CD4-positive, alpha-beta T cell treated with Interleukin-4 for 1 hour (primary cell): ENCODE data around the gene GUK1.

ENCODE experiments used
- DNase-seq, 2 donors: peaks; one replicate each; pipeline ENCODE4 v3.0.0-alpha.2; 2020 to 2022

Gene GUK1

DNA sequence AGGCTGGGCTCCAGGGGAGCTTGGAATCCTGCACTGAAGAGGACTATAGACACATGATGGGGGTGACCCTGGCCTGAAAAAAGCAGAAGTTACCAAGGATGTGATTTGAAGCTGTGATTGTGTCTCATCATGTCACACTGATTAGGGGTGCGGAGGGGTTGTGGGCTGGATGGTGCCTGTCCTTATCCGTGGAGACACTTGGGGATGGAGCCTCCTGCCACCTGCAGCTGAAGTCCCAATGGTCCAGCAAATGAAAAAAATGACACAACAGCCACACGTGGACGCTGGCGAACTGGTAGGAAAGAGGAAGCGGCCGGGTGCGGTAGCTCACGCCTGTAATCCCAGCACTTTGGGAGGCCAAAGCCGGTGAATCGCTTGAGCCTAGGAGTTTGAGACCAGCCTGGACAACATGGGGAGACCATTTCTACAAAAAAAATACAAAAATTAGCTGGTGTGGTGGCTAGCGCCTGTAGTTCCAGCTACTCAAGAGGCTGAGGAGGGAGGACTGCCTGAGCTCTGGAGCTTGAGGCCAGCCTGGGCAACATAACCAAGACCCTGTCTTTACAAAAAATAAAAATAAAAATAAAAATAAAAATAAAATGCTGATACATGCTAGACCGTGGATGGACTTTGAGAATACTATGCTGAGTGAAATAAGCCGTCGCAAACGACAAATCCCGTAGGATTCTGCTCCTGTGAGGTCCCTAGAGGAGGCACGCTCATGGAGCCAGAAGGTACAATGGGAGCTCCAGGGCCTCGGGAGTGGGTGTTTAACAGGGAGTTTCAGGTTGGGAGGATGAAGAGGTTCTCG lies 24.7 kb downstream of the GUK1 start:
- DNase-seq = no peak

DNA sequence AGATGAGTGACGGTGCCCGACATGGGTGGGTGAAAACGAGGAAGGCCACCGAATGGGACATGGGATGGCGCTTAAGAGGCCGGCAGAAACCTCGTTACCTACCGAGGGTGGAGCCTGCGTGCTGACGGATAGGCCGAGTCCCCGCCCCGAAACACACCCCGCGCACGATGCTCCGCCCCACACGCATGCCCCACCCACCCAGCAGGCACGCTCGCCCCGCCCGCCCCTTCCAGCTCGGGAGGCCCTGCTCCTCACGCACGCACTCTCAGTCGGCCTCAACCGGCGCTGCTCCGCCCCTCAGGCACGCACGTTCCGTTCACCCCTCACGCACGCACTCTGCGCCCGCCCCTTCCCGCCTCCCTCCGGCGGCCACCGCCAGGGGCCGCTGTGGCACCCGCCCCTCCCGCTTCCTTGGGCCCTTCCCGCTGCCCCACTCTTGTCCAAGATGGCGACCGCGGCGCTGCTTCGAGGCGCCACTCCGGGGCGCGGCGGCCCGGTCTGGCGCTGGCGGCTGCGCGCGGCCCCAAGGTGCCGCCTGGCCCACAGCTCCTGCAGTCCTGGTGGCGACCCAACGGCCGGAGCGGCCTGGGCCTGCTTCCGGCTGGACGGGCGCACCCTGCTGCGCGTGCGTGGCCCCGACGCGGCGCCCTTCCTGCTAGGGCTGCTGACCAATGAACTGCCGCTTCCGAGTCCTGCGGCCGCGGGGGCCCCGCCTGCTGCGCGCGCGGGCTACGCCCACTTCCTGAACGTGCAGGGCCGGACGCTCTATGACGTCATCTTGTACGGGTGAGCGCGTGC lies 25.5 kb downstream of the GUK1 start, which contains the start of gene IBA57:
TSS of gene IBA57 (plus strand) at position 433 of the 798 bp plus-strand sequence. CDS start at position 446, 13 bp downstream.
- DNase-seq = peak; percentile 100

DNA sequence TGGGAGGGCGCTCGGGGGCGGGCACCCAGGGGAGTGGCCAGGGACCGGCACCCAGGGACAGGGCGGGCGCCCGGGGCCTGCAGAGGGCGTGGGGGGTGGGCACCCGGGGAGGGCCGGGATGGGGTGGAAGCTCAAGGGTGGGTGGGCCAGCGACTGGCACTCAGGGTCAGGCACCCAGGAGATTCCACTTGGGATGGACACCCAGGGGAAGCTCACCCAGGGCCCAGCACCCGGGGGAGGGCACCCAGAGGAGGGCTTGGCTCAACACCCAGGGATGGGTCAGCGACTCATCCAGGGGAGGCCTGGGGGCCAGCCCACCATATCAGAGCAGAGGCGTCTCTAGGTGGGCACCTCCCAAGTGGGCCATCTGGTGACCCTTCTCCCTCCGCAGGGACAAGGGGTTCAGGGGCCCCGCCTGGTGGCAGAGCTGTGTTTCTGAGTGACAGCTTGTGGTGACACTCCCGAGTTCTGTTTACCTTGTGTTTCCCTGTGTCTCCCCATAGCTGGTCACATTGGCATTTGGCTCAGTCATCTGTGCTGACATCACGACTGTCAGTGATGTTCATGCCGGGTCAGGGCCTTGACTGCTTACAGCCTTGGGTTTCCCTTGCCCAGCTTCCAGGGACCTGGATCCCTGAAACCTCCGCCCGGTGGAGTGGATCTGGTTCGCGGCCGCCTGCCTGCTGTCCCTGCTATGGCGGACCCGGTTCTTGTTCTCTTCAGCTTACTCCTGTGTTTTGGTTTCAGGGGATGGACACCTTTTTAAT lies 26.3 kb downstream of the GUK1 start:
- DNase-seq = peak; percentile 80 to 84

DNA sequence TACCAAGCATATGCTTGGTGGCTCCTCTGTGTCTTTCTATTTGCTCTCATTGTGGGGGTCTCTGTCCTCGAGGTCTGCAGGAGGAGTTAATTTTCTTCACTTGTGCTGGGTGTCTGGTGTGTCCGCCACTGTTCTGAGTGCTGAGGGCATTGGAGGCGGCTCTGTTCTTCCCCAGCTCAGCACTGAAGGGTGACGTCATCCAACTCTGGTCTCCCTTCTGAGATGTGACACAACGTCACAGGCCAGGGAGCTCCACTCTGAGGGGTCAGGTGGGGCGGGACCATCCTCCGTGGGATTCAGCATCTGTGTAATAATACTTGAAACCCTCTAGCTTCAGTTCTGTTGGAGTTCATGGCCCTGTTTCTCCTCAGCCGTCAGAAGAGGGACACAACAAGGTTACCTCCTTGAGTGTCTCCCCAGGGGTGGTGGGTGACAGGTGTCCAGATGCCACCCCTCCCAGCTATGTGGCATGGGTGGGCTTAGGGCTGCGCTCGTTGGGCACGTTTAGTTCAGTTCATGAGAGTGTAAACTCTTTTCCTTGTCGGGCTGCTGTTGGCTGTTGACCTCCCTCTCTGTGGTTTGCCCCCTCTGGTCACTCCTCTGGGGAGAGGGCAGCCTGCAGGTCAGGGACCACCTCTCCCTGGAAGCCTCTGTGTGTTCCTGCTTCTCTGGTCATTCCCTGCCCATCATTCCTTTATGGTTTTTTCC lies 28.6 kb downstream of the GUK1 start:
- no peak for DNase-seq

DNA sequence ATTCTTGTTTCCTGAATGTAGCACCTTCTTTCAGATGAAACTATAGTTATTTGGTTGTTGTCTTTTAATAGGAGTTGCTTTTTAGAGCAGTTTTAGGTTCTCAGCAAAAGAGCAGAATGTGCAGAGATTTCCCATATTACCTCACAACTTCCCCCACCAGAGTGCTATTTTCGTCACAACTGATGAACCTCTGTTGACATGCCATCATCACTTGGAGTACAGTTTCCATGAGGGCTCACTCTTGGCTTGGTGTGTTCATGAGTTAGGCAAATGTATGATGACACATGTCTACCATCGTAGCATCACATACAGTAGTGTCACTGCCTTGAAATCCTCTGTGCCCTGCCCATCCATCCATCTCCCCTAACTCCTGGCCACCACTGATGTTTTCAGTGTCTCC lies 29.3 kb downstream of the GUK1 start:
- DNase-seq = no peak

DNA sequence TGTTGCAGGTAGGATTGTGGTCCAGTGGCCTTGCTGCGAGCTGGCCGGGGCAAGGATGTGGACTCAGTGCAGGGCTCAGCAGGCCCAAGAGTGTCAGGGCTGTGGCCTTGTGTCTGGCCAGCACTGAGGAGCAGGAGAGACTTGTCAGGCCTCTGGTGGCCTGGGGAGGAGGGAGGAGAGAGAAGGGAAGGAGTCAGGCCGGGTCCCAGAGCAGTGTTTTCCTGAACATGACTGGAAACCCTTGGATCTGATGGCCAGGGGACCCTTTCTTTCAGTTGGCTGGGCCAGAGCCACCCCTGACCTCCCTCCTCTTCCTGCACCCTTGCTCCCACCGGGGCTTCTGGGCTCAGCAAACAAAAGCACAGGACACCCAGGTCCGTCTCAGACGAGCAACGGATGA lies 30.6 kb downstream of the GUK1 start:
- no peak for DNase-seq

DNA sequence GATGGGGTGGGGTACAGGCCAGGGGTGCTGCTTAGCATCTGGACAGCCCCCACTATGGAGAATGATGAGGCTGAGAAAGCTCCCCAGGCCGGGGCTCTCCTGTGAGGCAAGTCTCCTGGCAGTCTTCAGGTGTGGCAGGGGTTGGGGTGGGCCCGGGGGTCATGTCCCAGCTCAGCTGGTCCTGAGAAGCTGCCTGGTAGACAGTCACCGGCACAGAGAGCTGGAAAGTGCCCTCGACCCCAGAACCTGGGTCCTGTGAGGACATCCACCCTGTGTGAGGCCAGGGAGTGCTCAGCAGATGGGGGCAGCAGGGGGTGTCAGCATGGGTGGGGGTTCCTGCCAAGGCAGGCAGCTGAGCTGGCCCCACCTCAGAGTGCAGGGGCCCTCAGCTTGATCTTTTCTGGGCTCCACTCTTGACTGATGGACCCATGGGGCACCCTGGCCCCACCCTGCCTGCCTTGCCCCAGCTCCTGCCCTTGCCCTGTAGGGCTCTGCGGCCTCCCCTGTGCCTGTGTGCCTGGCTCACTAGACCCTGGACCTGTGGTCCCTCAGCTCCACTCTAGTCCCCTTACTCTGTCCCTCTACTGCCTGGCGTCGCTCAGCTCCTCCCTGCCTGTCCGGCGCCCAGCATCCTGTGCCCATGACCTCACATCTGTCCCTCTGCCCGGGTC lies 31.3 kb downstream of the GUK1 start:
- no peak for DNase-seq

DNA sequence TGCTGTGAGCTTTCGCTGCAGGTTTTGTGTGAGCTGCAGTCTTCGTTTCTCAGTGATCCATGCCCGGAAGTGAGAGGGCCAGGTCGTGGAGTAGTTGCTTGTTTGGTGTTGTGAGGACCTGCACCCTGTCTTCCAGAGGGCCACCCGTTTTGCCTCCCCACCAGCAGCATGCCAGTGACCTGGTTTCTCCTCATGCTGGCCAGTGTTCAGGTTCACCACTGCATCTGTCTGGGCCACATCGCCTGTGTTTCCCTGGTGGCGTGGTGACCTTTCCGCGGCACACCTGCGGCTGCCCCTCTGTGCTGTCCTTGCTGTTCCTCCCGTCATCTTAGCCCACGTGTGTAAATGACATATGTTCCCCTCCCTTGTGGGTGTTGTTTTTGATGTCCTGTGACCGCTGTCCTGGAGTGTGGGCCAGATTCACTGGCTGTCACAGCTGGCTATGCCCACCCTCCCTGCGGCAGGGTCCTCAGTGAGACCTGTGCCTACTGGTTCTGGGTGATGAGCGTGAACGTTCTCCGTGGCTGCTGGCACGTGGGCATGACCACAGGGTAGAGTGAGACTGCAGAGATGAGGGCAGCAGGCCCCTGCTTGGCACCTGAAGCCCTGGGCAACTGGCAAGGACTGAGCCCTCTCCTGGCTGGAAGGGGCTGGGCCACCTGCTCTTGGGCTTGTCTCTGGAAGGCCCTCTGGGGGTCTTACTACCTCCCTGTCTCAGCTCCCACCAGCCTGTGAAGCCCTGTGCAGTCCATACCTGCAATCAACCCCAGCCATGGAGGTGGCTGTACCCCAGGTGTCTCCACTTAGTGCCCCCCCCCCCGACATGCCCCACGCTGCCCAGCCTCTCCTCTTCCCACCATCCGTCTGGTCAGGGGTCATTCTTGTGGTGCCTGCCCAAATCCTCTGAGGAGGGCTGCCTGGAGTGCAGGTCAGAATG lies 32.8 kb downstream of the GUK1 start:
- no peak for DNase-seq

DNA sequence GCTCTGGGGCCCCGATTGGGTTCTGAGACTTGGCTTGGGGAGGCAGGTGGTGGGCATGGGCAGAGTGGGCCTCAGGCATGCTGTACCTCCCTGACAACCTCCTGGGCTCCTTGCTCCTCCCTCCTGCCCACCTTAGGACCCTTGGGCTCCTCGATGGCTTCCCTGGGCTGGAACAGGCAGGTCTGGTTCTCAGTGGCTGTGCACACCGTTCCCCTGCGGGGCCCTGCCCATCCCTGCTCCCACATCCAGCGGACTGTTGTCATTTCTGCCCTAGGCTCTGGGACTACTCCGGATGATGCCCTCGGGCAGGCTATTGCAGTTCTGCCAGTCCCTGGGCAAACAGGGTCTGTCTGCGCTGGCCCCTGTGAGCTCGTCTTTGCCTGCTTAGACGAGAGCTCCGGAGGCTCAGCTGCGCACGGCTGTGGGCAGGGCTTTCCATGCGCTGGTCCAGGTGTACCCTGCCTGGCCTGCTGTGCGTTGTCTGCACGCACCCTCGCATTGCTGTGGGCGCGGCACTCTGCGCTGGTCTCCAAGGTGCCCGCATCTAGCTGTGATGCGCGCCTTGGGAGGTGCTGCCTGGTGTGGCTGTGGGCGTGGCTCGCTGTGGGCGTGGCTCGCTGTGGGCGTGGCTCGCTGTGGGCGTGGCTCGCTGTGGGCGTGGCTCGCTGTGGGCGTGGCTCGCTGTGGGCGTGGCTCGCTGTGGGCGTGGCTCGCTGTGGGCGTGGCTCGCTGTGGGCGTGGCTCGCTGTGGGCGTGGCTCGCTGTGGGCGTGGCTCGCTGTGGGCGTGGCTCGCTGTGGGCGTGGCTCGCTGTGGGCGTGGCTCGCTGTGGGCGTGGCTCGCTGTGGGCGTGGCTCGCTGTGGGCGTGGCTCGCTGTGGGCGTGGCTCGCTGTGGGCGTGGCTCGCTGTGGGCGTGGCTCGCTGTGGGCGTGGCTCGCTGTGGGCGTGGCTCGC lies 33.7 kb downstream of the GUK1 start:
- peak in 1 of 2 donors; percentile 48 for DNase-seq

DNA sequence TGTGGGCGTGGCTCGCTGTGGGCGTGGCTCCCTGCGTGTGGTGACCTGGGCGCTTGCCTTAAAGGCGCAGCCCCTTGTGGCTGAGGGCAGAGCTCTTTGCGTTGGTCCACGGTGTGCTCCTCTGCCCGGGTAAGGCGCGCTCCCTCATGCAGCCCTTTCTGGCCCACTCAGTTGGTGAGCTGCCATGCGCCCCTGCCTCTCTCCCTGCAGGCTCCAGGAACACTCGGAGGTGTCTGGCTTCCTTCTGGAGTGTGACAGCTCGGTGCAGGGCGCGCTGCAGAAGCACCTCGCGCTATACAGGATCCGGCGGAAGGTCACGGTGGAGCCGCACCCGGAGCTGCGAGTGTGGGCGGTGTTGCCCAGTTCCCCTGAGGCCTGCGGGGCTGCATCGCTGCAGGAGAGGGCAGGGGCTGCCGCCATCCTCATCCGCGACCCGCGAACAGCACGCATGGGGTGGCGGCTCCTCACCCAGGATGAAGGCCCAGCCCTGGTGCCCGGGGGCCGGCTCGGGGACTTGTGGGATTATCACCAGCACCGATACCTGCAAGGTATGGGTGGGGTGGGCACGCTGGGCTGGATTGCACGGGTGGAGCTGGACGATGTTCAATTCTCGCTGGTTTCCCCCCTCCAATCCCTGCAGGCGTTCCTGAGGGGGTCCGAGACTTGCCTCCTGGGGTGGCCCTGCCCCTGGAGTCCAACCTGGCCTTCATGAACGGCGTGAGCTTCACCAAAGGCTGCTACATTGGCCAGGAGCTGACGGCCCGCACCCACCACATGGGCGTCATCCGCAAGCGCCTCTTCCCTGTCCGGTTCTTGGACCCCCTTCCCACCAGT lies 34.6 kb downstream of the GUK1 start:
- peak; percentile 36 to 54 for DNase-seq

DNA sequence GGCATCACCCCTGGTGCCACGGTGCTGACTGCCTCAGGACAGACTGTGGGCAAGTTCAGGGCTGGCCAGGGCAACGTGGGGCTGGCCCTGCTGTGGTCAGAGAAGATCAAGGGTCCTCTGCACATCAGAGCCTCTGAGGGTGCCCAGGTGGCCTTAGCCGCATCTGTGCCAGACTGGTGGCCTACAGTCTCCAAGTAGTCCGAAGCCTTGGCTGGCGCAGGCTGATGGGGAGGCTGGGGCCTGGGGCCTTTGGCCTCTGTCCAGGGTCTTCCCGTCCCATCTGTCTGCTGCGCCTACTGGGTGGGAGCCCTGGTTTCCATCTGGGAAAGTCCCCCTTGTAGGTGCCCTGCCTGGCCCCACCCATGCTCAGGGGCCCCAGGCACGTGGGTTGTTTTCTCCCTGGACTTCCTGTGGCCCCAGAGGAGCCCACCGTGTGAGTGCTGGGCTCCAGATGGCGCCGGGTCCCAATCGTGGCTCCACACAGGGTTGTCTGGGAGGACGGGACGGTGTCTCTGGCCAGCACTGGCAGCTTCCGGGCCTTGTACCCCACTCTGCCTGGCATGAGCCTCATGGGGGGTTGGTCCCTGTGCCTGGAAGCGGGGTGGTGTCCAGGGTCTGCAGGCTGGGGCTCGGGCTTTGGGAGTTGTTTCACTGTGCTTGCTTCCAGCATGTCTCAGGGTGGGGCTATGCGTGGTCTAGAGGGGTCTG lies 35.4 kb downstream of the GUK1 start:
- DNase-seq = no peak

DNA sequence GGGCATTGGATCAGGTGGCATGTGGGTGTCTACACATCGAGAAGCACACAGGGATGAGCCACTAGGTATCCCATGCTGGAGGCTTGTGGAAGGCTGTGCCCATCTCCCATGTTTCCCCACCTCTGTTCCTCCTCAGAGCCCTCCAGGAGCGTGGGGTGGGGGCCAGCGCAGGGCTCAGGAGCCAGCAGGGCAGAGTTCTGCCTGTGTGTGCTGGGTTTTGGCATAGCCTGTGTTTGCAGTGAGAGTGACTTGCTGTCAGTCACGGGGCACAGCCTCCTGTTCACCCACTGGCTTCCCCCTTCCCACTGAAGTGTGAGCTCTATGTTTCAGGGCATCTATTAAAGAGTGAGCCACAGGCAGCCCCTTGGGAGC lies 35.9 kb downstream of the GUK1 start:
- no peak for DNase-seq

DNA sequence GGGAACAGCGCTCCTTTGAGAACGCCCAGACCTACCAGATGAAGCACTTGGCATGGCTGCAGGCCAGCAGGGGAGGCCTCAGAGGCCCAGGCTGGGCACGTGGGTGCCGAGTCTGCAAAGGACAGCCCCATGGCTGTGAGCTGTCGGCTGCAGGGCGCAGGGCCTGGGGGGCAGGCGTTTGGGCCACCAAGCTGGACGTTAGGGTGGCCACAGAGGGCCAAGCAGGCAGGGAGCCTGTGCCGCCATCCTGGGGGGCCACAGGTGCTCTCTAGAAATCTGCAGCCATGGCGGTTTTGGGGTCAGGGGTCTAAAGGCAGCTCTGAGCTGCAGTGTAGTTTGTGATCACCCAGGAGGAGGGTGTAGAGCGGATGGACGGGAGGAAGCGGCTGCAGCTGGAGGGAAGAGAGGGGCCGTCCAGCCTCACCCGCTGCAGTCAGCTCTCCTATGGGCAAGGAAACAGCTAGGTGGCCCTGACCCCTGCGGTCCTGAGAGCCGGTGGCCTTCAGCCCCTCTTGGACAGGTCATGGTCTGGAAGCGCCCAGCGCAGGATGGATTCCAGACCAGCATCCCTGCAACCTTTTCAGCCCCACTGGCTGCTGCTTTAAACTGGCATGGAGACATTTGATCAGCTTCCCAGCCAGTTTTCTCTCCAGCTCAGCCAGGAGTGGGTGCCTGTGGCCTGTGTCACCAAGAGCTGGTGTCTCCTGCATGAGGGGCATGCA lies 36.5 kb downstream of the GUK1 start:
- no peak for DNase-seq

DNA sequence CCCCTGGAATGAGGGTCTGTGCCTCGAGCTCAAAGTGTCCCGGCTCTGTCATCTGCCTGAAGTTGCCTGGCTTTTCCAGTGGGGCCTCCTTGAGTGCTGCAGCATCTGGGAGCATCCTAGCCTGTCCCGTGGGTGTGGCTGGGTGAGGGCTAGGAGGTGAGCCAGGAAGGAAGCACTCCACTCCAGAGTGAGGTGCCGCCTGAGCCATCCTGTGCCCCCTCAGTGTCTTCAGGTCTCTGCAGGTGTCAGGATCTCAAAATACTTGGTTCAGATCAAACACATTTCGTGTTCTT lies 37.0 kb downstream of the GUK1 start:
- no peak for DNase-seq

DNA sequence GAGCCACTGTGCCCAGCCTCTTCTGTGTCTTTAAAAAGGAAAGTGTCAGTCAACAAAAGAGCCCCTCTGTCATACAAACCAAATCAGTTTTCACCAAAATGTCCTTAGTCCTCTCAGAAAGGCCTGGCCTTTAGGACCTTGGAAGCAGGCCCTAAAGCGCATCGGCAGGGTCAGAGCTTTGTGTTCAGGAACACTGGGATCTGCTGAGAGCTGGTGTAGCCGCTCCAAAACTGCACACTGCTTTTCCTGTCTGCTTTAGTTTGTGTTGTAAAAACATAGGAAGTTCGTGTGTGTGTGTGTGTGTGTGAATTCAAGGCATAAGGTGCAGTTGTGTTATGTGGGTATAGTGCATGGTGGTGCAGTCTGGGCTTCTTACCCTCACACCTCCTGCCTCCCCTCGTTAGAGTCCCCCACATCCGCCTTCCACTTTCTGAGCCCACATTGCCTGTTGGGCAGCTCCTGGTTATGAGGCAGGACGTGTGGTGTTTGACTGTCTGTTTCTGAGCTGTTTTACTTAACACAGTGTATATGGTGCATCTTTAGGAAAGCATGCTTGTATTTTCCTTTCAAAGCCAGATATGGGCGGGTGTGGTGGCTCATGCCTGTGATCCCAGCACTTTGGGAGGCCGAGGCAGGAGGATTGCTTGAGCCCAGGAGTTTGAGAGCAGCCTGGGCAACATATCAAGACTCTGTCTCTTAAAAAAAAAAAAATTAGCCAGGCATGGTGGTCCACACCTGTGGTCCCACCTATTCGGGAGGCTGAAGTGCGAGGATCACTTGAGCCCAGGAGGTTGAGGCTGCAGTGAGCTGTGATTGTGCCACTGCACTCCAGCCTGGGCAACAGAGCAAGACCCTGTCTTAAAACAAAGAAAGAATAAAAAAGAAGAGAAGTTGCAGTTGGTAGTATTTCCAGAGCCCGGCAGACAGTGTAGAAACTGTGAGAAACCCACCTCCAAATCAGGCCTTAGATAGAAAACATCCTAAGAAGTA lies 37.9 kb downstream of the GUK1 start:
- no peak for DNase-seq
